K562 (cell line): ENCODE data around the gene CTSZ. TPM values are rescaled to one million over a fixed set of nuclear protein-coding genes. Genes with fewer than 3 reads are reported as not detected.

Experiments used
- BHLHE40 ChIP-seq: IDR thresholded peaks from 2 replicates; pipeline ENCODE4 v1.6.1; 2011; ENCODE audit warnings: low read length, improper control_type of control experiment
- E2F4 ChIP-seq: sonication (generic); formaldehyde crosslinking; IDR thresholded peaks from 2 replicates; pipeline ENCODE4 v1.8.0; 2022; ENCODE audit warnings: mild to moderate bottlenecking, low read depth, missing genetic modification reagents
- ELF2 ChIP-seq: fragments of 250-450 bp; sonication (Bioruptor Pico); IDR thresholded peaks from 2 replicates; pipeline ENCODE4 v1.5.0; 2021; ENCODE audit warnings: mild to moderate bottlenecking
- EWSR1 ChIP-seq: fragments of 450-650 bp; IDR thresholded peaks from 2 replicates; pipeline ENCODE4 v1.6.1; 2018; ENCODE audit warnings: borderline replicate concordance, mild to moderate bottlenecking, low read depth, moderate library complexity; ENCODE audit not compliant: partially characterized antibody
- GABPA ChIP-seq: fragments of 200-800 bp; sonication (Bioruptor generic); conservative IDR thresholded peaks from 2 replicates; pipeline ENCODE4 v1.6.1; 2016; ENCODE audit warnings: low read depth, missing genetic modification characterization, missing compliant biosample characterization
- GABPB1 ChIP-seq: sonication (generic); formaldehyde crosslinking; IDR thresholded peaks from 2 replicates; pipeline ENCODE4 v1.8.0; 2022; ENCODE audit warnings: mild to moderate bottlenecking, missing genetic modification reagents
- HNRNPL ChIP-seq: fragments of 200-400 bp; formaldehyde crosslinking; IDR thresholded peaks from 2 replicates; pipeline ENCODE4 v1.6.1; 2017; ENCODE audit warnings: low read depth, mild to moderate bottlenecking, low read length
- KLF10 ChIP-seq: fragments of 250-450 bp; sonication (Bioruptor Pico); IDR thresholded peaks from 2 replicates; pipeline ENCODE4 v1.6.1; 2021; ENCODE audit warnings: matching md5 sums
- L3MBTL2 ChIP-seq: fragments of 450-650 bp; IDR thresholded peaks from 2 replicates; pipeline ENCODE4 v1.6.1; 2016; ENCODE audit warnings: mild to moderate bottlenecking, moderate library complexity
- MAZ ChIP-seq, 2 experiments: fragments of 450-650 bp in 1 of 2; sonication (generic) in 1 of 2; formaldehyde crosslinking; IDR thresholded peaks in 1 of 2; conservative IDR thresholded peaks in 1 of 2; 2 replicates each; pipeline versions ENCODE4 v1.4.0 to v1.5.0; 2020; ENCODE audit warnings: mild to moderate bottlenecking in 1 of 2, missing genetic modification reagents in 1 of 2
- NCOA2 ChIP-seq, 2 experiments: fragments of 450-650 bp; IDR thresholded peaks; 2 replicates each; pipeline ENCODE4 v1.6.1; 2018; ENCODE audit warnings: mild to moderate bottlenecking in 2 of 2, moderate library complexity in 1 of 2; ENCODE audit not compliant: partially characterized antibody in 2 of 2
- PHF8 ChIP-seq: fragments of 200-600 bp; sonication (generic); IDR thresholded peaks from 2 replicates; pipeline ENCODE4 v1.6.1; 2012; ENCODE audit warnings: mixed run types, mild to moderate bottlenecking, inconsistent platforms, low read length, moderate library complexity, borderline replicate concordance
- PREB ChIP-seq: sonication (generic); formaldehyde crosslinking; IDR thresholded peaks from 2 replicates; pipeline ENCODE4 v1.8.1; 2023; ENCODE audit warnings: mild to moderate bottlenecking, missing genetic modification reagents
- SRSF7 ChIP-seq: fragments of 200-400 bp; formaldehyde crosslinking; optimal IDR thresholded peaks from 2 replicates; pipeline ENCODE3; 2017; ENCODE audit warnings: mild to moderate bottlenecking, low read depth, low read length
- USF2 ChIP-seq: sonication (generic); formaldehyde crosslinking; IDR thresholded peaks from 2 replicates; pipeline ENCODE4 v1.5.0; 2020; ENCODE audit warnings: missing genetic modification reagents
- YY1 ChIP-seq, 3 experiments: IDR thresholded peaks; 2 replicates each; pipeline ENCODE4 v1.6.1; 2011; ENCODE audit warnings: low read length in 2 of 3, mild to moderate bottlenecking in 2 of 3, moderate library complexity in 2 of 3, borderline replicate concordance in 1 of 3, control low read depth in 1 of 3, low read depth in 1 of 3; ENCODE audit not compliant: insufficient read depth in 3 of 3, insufficient replicate concordance in 2 of 3, control insufficient read depth in 1 of 3, insufficient read length in 1 of 3; ENCODE audit errors: extremely low read depth in 1 of 3
- ZBTB7A ChIP-seq: IDR thresholded peaks from 2 replicates; pipeline ENCODE4 v1.6.1; 2011; ENCODE audit warnings: low read depth, mild to moderate bottlenecking, low read length, moderate library complexity, borderline replicate concordance; ENCODE audit not compliant: control insufficient read depth
- ZC3H11A ChIP-seq: IDR thresholded peaks from 2 replicates; pipeline ENCODE4 v1.6.1; 2012; ENCODE audit warnings: low read depth, low read length, improper control_type of control experiment
- ZFX ChIP-seq: sonication (generic); formaldehyde crosslinking; IDR thresholded peaks from 2 replicates; pipeline ENCODE4 v1.8.0; 2022; ENCODE audit warnings: mild to moderate bottlenecking, missing genetic modification reagents, moderate library complexity
- ZNF282 ChIP-seq: sonication (generic); formaldehyde crosslinking; IDR thresholded peaks from 2 replicates; pipeline ENCODE4 v1.8.1; 2023; ENCODE audit warnings: missing genetic modification reagents
- ZNF395 ChIP-seq: fragments of 200-800 bp; sonication (Bioruptor generic); IDR thresholded peaks from 2 replicates; pipeline ENCODE4 v1.6.1; 2017; ENCODE audit warnings: missing genetic modification characterization, missing compliant biosample characterization
- ZNF830 ChIP-seq: fragments of 250-450 bp; sonication (Bioruptor Pico); IDR thresholded peaks from 2 replicates; pipeline ENCODE4 v1.5.0; 2021; ENCODE audit warnings: mild to moderate bottlenecking
- polyA plus RNA-seq, 8 experiments: library from polyadenylated mRNA; depleted of rRNA in 4 of 8; stranded (reverse) in 5 of 8; unstranded in 3 of 8; fragments of >200 nt; fragmentation: Nextera tagmentation in 2 of 8; fragmentation: Illumina TruSeq in 1 of 8; extraction: Ambion mirVana in 2 of 8; extraction: Trizol in 1 of 8; gene quantifications; 2 replicates each; pipeline versions ENCODE4 v1.2.1 to v1.2.3, GENCODE V29; 2011 to 2014; ENCODE audit warnings: inconsistent platforms in 1 of 8, missing spikeins in 1 of 8
- total RNA-seq, 7 experiments: library from RNA; depleted of rRNA in 6 of 7; stranded (reverse); fragments of >200 nt in 6 of 7; fragmentation: Illumina TruSeq in 2 of 7; extraction: Trizol in 2 of 7; gene quantifications; 2 replicates each; pipeline versions ENCODE4 v1.2.1 to v1.2.3, GENCODE V29; 2011 to 2021; ENCODE audit warnings: low replicate concordance in 1 of 7

CTSZ gene
- total and polyA plus RNA-seq, 9 of the 15 experiments (the other 6 are each of a cell fraction or from before 2014, with no cell fraction given), result 1.6 to 143 (median 82.8) TPM

- TF ChIP-seq YY1 (IDR thresholded peaks at IDR 0.05; ENCODE audit: borderline replicate concordance in 1 of 3, control insufficient read depth in 1 of 3, extremely low read depth in 1 of 3, insufficient read depth in 3 of 3, insufficient read length in 1 of 3, insufficient replicate concordance in 2 of 3, low read depth in 1 of 3, low read length in 2 of 3) (peak in 2 of 3 experiments; percentile 38 to 43), ZBTB7A (peak; percentile 42; the same call in 1 of the 2 replicates), ZFX (CRISPR knock-in tag) (peak; percentile 75), GABPB1 (CRISPR knock-in tag) (no peak), ZC3H11A (no peak), E2F4 (no peak), ELF2 (no peak), USF2 (no peak), ZNF282 (CRISPR knock-in tag) (peak; percentile 97; the same call in 1 of the 2 replicates), GABPA (tag) (peak; percentile 68), SRSF7 (no peak), BHLHE40 (0 out of 2 replicates have a peak, but pooled peaks have one; percentile 30), PREB (CRISPR knock-in tag) (no peak), HNRNPL (peak; percentile 52; the same call in 1 of the 2 replicates), ZNF395 (0 out of 2 replicates have a peak, but pooled peaks have one; percentile 24), L3MBTL2 (peak; percentile 72), NCOA2 (IDR thresholded peaks at IDR 0.05; ENCODE audit: partially characterized antibody in 2 of 2) (no peak), EWSR1 (no peak), MAZ (CRISPR knock-in tag; conservative IDR thresholded peaks at IDR 0.05 in 1 of 2, IDR thresholded peaks at IDR 0.05 in 1 of 2) (peak; percentile 45 to 91), PHF8 (peak; percentile 76; the same call in 1 of the 2 replicates), KLF10 (CRISPR knock-in tag) (no peak), ZNF830 (CRISPR knock-in tag) (no peak)
These were observed at the start of gene CTSZ (continued) for GRCh38 chr20:59006864-59007664.
